Smooth muscle cell (in vitro differentiated cells): ENCODE measurements around the gene CACNA1D. TPM values are rescaled to one million over a fixed set of nuclear protein-coding genes. Genes with fewer than 3 reads are reported as not detected.

Source experiments
- DNase-seq: peaks from one replicate; lab custom pipeline; 2025; ENCODE audit not compliant: unreplicated experiment; lab: John Stamatoyannopoulos, UW
- H2AFZ ChIP-seq: fragments of 200-600 bp; sonication (generic); 2 replicates; pipeline ENCODE4 v1.6.0; 2016; ENCODE audit warnings: antibody characterized with exemption, low read depth, mild to moderate bottlenecking
- H3F3A ChIP-seq: fragments of 200-600 bp; sonication (generic); 2 replicates; pipeline ENCODE4 v1.6.0; 2017; ENCODE audit warnings: antibody characterized with exemption, low read depth
- H3K27ac ChIP-seq: fragments of 200-600 bp; sonication (generic); 2 replicates; pipeline ENCODE4 v1.5.1; 2016; ENCODE audit warnings: low read depth, mild to moderate bottlenecking
- H3K27me3 ChIP-seq: fragments of 200-600 bp; sonication (generic); 2 replicates; pipeline ENCODE4 v1.6.1; 2016; ENCODE audit warnings: low read depth, mild to moderate bottlenecking
- H3K36me3 ChIP-seq: fragments of 200-600 bp; sonication (generic); 2 replicates; pipeline ENCODE4 v1.5.1; 2016; ENCODE audit warnings: low read depth
- H3K4me1 ChIP-seq: fragments of 200-600 bp; sonication (generic); 2 replicates; pipeline ENCODE4 v1.5.1; 2016; ENCODE audit warnings: low read depth
- H3K4me2 ChIP-seq: fragments of 200-600 bp; sonication (generic); 2 replicates; pipeline ENCODE4 v1.6.0; 2016; ENCODE audit warnings: mild to moderate bottlenecking
- H3K4me3 ChIP-seq: fragments of 200-600 bp; sonication (generic); 2 replicates; pipeline ENCODE4 v1.5.1; 2016; ENCODE audit warnings: mild to moderate bottlenecking
- H3K79me2 ChIP-seq: fragments of 200-600 bp; sonication (generic); 2 replicates; pipeline ENCODE4 v1.6.0; 2016; ENCODE audit warnings: low read depth, mild to moderate bottlenecking
- H3K9ac ChIP-seq: fragments of 200-600 bp; sonication (generic); 2 replicates; pipeline ENCODE4 v1.6.0; 2016; ENCODE audit warnings: low read depth
- H3K9me3 ChIP-seq: fragments of 200-600 bp; sonication (generic); replicated peaks from 2 replicates; pipeline ENCODE4 v1.5.1; 2016; ENCODE audit warnings: low read depth
- H4K20me1 ChIP-seq: fragments of 200-600 bp; sonication (generic); 2 replicates; pipeline ENCODE4 v1.6.0; 2016; ENCODE audit warnings: low read depth
- WGBS: methylation state at CpG from one replicate; pipeline ENCODE4 v1.1.7; 2016; ENCODE audit warnings: low lambda C conversion rate; 5-methylcytosine and 5-hydroxymethylcytosine counted together
- polyA plus RNA-seq: library from polyadenylated mRNA; unstranded; fragments of >200 nt; fragmentation: Nextera tagmentation; extraction: Ambion mirVana; gene quantifications from 2 replicates; pipeline ENCODE4 v1.2.1, GENCODE V29; 2016
- total RNA-seq: library from RNA; depleted of rRNA; stranded (reverse); fragments of >200 nt; gene quantifications from 2 replicates; pipeline ENCODE4 v1.2.3, GENCODE V29; 2014
- TF ChIP-seq, protein P1 (sequence below): fragments of 200-600 bp; sonication (generic); IDR thresholded peaks from 2 replicates; pipeline ENCODE4 v1.5.1; 2017; ENCODE audit warnings: borderline replicate concordance, mild to moderate bottlenecking, antibody characterized with exemption; ENCODE audit not compliant: insufficient read depth, poor library complexity, severe bottlenecking

CACNA1D gene
- total and polyA plus RNA-seq, 2 experiments from 2014 or later = 0.63 to 1.4 TPM

DNA sequence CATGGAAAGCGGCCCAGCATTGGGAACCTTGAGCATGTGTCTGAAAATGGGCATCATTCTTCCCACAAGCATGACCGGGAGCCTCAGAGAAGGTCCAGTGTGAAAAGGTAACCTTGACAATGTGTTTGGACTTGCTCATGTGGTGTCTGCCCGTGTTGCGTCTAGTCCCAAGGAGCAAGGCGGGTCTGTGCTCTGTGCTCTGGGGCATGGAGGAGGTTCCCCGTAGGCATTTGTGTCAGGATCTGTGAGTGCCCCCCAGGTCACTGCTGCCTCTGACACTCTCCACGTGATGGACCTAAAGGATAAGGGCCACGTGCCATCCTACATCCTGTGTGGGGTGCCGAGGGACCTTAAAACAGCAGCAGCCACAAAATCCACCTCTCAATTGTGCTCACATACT is 306.9 kb downstream of the CACNA1D start:
- no peaks in the 10 kb centered on the region for H4K20me1 ChIP-seq
- no peak for DNase-seq
- TF ChIP-seq, protein P1, sequence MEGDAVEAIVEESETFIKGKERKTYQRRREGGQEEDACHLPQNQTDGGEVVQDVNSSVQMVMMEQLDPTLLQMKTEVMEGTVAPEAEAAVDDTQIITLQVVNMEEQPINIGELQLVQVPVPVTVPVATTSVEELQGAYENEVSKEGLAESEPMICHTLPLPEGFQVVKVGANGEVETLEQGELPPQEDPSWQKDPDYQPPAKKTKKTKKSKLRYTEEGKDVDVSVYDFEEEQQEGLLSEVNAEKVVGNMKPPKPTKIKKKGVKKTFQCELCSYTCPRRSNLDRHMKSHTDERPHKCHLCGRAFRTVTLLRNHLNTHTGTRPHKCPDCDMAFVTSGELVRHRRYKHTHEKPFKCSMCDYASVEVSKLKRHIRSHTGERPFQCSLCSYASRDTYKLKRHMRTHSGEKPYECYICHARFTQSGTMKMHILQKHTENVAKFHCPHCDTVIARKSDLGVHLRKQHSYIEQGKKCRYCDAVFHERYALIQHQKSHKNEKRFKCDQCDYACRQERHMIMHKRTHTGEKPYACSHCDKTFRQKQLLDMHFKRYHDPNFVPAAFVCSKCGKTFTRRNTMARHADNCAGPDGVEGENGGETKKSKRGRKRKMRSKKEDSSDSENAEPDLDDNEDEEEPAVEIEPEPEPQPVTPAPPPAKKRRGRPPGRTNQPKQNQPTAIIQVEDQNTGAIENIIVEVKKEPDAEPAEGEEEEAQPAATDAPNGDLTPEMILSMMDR = no peak
- no peak overlapping the region for H3K27ac ChIP-seq
- no peaks in the 10 kb centered on the region for H3K79me2 ChIP-seq
- no peaks in the 10 kb centered on the region for H3K9me3 ChIP-seq
- 97% methylated on average over 9 of the region's 9 CpGs for WGBS
- no peak overlapping the region for H3K4me2 ChIP-seq
- H2AFZ ChIP-seq = no peak overlapping the region
- no peak overlapping the region for H3K4me3 ChIP-seq
- H3K36me3 ChIP-seq = no peaks in the 10 kb centered on the region
- peaks cover 8% of the 10 kb centered on the region for H3K4me1 ChIP-seq
- no peaks in the 10 kb centered on the region for H3K27me3 ChIP-seq
- H3K9ac ChIP-seq = no peak overlapping the region
- no peaks in the 10 kb centered on the region for H3F3A ChIP-seq

DNA sequence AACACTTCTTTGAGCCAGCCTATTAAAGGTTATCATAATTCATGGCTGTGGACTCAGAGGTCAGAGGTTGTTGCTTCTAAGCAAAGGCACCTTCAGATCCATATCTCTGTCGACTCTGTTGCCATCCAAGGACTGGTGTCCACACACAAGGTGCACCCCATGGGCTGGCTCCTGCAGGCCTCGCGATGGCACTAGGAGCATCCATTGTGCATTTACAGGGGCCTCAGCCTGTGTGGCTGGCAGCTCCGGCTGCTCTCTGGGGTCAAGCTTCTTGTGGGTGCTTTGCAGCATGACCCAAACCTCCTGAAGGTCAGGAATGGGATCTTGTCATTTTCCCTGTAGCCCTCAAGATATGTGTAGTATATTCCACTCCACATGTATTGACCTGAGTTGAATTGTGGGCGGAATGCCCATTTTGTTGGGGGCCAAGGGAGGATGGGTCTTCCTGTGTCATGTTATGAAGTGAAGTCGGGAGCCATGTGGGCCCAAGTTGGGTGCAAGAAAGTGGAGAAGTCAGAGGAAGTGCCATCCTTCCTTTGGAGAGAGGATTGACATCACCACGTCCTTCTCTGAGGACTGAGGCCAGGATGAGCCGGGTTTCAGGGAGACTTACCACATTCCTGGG is 308.0 kb downstream of the CACNA1D start:
- H3K27me3 ChIP-seq = no peaks in the 10 kb centered on the region
- WGBS = 94% methylated on average over 8 of the region's 8 CpGs
- H4K20me1 ChIP-seq = no peaks in the 10 kb centered on the region
- no peaks in the 10 kb centered on the region for H3K79me2 ChIP-seq
- no peak for DNase-seq
- TF ChIP-seq, protein P1 = no peak
- H3K4me2 ChIP-seq = no peak overlapping the region
- H3K27ac ChIP-seq = no peak overlapping the region
- H3K9me3 ChIP-seq = no peaks in the 10 kb centered on the region
- H3K4me3 ChIP-seq = no peak overlapping the region
- no peaks in the 10 kb centered on the region for H3F3A ChIP-seq
- H2AFZ ChIP-seq = no peak overlapping the region
- no peaks in the 10 kb centered on the region for H3K36me3 ChIP-seq
- H3K9ac ChIP-seq = no peak overlapping the region
- H3K4me1 ChIP-seq = peaks cover 5% of the 10 kb centered on the region

DNA sequence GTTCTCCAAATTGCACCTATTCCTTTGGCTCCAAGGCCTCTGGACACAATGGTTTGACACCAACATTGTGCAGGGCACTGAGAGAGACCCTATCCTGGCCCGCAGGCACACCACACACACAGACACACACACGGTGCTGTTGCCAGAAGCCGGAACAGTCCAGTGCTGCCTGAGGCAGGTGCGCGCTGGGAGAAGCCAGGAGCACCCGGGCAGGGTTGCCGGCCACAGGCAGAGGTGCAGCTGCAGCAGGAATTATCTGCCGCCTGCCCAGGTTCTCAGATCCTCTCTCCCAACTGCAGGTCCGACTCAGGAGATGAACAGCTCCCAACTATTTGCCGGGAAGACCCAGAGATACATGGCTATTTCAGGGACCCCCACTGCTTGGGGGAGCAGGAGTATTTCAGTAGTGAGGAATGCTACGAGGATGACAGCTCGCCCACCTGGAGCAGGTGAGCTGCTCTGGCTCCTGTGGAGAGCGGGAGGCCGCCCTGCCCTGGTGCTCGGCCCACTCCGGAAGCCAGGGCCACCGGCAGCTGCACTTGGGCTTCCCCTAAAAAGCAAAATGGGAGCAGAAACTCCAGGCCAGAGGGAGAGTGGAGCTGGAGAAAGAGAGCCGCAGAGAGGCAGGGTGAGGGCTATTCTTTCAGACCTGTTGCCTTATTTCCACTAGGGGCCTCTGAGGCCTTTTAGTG is 308.9 kb downstream of the CACNA1D start:
- H3K4me1 ChIP-seq = peaks cover 5% of the 10 kb centered on the region
- no peak for DNase-seq
- H2AFZ ChIP-seq = no peak overlapping the region
- H3K9ac ChIP-seq = no peak overlapping the region
- H3K79me2 ChIP-seq = no peaks in the 10 kb centered on the region
- no peaks in the 10 kb centered on the region for H3K27me3 ChIP-seq
- H3K4me2 ChIP-seq = no peak overlapping the region
- no peaks in the 10 kb centered on the region for H3F3A ChIP-seq
- WGBS = 95% methylated on average over 18 of the region's 18 CpGs
- no peaks in the 10 kb centered on the region for H4K20me1 ChIP-seq
- H3K9me3 ChIP-seq = no peaks in the 10 kb centered on the region
- H3K4me3 ChIP-seq = no peak overlapping the region
- H3K36me3 ChIP-seq = no peaks in the 10 kb centered on the region
- no peak overlapping the region for H3K27ac ChIP-seq
- TF ChIP-seq, protein P1 = no peak
